Ramos (cell line): ENCODE data around the gene PTPA.

Experiments
- in situ Hi-C: fragments of 300-500 bp; cut with MboI; formaldehyde crosslinking; loops from one replicate; pipeline ENCODE4 v1.14.3; 2022; ENCODE audit warnings: low sequenced_read_pairs; ENCODE audit not compliant: unreplicated experiment

The PTPA gene

DNA sequence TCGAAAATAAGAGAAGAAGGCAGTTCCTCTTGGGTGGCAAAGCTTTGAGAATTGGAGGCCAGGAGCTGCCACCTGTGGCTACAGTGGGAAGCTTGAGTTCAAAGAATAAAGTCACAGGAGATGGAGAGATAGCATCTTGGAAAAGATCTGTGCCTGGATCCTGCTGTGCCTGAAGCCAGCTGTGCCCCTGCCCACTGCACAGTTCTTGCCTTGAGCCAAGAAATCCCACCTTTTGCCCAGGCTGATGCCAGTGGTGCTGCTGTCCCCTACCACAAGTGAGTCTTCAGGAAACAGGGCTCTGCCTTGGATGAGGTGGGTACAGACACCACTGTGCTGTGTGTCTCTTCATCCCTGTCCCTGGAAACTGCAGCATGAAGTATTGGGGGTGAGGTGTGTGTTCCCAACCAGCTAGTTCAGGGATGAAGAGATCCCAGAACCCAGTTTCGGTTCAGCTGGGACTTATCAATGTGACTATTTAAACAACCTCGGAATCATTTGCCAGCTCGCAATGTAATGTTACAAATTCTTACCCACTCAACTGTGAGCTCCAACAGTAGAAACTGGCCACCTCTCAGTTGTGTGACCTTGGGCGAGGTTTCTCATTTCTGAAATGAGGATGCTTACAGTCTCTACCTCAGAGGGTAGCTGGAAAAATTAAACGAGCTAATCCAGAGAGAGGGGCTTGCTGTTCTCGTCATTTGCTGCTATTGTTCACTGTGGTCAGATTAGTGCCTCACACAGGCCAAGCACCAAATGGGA, 61.0 kb downstream of the PTPA start:
- in situ Hi-C loops = no loop called here

DNA sequence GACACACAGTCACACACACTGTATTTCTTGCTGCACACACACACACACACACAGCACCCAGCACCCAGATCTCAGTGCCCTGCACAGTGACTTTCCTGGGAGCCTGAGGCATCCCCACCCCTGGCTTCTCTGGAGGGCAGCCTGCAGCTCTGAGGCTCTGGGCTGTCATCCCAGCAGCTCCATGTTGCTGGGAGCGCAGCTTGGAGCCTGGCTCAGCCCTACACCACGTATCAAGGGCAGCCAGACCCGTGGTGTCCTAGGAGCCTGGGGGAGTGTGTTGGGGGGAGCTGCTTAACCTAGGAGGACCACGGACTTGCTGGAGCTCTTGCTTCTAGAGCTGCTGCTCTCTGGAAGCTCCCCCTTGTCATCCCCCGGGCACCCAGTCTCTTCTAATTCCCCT, 61.6 kb downstream of the PTPA start:
- in situ Hi-C loops = no loop called here

DNA sequence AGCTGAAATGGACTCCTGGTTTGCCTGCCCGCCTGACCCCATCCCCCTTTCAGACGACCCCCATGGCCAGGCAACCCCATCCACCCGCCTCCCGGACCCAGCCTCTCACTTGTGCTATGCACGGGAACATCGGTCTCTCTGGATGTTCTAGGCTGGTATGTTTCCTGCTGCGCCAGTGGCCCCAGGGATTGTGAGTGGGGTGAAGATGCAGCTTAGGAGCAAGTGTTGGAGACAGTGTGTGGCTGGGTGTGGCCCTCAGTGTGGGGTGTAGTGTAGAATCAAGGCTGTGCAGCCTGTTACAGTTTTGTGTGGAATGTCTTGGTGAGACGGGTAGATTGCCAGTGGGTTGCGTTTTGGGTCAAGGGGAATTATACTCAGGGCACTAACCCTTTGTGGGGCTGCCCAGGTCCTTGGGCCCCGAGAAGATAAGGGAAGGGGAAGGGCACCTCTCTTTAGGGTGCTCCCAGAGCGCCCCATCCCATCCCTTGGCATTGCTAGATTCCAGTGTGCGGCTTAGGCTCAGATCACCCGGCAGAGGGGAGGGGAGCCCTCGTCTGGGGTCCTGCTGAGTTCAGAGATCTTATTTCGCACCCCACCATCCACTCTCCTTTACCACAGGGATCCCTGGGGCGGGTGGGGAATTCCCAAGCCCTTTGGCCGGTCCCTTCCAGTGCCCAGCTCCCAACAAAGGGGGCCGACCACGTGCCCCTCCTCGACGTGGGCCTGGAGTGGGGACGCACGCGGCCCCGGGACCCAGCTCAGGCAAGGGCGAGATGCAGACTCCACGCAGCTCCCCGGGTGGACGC, 62.3 kb downstream of the PTPA start:
- in situ Hi-C loops = no loop called here

DNA sequence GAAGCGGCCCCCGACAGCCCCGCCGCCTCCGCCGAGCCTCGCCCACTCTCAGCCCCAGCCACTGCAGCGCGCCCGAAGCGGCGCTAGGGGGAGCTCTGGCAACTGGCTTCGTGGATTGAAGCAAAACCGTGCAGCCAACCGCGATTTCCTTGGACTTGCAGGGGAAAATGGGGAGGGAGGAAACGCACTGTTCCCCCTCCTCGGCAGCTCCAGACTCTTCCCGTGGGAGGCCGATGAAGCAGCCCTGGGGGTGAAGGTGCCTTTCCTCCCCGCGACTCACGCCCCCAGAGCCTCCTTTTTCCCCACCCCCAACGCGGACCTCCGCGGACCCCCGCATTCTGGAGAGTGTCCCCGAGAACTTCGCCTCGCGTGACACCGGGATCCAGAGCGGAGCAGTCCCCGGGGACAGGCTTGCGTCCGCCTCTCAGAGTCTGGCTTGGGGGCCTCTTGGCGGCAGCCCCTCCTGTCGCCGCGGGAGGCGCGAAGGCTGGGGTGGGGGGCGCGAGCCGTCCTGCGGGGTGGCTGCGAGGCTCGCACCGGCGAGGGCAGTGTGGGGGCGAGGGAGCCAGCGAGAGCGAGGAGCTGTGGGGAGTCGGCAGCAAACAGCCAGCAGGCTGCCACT, 63.0 kb downstream of the PTPA start:
- in situ Hi-C loops = no loop called here

DNA sequence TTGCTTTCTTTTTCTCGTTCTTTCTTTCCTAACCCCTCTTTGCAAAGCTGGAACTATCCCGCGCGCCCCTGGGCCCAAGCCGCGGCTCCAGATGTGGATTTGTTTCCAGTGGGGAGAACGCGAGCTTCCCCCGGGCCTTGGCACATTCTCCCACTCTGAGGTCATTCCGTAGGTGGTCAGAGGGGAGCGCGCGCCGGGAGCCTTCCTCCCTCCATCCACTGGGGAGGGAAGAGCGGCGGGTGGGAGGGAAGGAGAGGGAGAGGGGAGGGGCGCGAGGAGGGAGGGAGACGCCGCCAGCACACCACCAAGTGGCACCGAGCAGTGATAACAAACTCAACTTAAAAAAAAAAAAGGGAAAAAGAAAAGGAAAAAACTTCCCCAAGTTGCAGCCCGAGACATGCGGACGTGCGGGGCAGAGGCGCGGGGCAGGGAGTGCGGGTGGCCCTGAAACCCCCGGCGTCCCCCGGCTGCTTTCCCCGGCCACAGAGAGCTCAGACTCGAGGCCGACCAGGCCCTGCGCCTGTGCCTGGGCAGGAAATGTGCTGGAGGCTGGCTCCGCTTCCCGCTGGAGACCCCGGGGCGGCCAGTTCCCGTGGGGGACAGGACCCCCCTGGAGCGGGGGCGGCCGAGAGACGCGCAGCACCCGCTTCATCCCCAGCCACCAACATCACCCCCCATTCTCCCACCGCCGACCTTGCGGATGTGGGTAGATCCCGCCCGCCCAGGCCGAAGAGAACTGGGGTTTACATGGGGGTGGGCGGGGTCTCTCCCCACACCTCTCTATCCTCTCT, 63.7 kb downstream of the PTPA start:
- in situ Hi-C loops = no loop called here

DNA sequence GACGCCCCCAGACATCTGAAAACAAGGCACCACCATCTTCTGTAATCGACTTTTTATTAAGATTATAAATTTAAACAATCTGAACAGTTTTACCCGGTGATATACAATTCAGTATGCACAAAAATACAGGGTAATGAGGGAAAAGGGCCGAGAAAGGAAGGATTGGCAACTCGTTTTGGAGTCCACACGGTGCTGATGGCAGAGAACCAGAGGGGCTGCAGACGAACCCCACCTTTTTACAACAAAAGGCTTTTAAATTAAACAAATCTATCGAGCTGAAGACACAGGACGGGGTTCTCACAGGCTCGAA, 64.3 kb downstream of the PTPA start:
- in situ Hi-C loops = no loop called here

DNA sequence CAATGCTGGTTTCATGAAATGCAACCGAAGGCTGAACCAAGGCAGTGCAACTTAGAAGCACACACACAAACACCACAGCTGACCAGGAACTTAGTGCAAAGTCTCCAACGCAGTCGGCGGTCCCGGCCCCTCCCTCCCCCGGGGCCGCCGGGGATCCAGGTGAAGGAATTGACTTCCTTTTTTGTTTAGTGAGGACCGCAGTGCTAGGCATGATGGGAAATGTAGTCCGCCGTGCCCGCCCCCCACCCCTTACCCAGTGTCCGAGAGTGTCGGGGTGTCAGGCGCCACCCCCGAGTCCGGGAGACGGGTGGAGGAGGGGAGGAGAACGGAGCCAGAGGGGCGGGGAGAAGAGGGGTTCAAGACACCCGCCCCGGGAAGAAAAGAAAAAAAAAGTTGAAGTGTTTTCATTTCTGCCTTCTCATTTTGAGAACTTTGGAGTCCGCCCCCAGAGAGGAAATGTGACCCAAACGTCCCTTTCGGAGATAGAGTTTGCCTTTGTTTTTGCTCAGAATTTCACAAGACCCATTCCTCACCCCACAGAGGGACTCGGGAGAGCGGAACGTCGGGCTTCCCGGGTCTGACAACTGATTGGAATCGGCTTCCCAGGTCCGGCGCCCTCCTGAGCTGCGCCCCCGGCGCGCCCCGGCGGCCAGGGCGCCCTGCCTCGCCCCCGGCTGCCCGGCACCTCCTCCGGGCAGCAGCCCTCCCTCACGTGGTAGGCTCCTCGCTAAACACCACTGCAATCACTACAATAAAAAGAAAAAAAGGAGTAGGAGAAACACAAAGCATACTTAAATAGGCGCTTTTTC, 64.8 kb downstream of the PTPA start:
- in situ Hi-C loops = no loop called here

DNA sequence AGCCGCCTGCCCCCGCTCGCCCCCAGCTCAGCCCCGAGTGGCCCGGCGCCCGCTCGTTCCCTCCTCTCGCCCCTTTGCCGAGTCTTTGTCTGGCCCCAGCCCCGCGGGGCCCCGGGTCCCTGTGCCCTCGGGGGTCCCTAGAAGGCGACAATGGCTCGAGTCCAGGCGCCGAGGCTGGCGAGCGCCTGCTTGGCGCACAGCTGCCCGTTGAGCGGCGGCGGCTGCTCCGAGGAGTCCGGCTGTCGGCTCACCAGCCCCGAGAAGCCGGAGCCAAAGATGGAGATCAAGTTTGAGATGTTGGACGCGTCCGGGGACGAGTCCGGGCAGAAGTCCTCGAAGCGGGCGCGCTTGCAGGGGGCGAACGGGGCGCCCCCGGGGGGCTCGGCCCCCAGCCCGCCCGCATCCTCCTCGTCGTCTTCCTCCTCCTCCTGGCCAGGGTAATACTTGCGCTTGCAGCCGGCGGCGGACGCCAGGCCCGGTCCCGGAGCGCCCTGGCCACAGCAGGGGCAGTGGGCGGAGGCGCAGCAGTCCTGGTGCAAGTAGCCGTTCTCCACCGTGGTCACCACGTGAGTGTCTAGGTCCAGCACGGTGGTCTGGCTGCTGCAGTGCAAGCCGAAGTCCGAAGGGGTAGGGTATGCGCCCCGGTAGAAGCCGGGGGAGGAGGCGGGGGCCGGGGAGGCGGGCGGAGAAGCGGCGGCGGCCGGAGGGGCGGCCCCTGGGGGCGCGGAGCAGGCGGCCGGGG, 65.7 kb downstream of the PTPA start:
- in situ Hi-C loops = no loop called here

DNA sequence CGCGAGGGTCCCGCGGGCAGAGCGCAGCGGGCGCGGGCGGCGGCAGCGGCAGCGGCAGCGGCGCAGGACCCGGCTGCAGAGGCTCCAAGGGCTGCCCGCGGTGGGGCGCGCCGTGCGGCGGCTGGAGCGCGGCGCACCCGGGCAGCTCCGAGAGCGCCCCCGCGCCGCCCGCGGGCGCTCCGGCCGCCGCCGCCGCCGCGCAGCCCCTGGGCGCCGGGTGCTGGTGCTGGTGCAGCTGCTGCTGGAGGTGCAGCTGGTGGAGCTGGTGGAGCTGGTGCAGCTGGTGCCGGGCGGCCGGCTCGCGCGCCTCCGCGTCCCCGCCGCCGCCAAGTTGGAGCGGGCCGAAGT, 66.2 kb downstream of the PTPA start:
- in situ Hi-C loops = no loop called here

DNA sequence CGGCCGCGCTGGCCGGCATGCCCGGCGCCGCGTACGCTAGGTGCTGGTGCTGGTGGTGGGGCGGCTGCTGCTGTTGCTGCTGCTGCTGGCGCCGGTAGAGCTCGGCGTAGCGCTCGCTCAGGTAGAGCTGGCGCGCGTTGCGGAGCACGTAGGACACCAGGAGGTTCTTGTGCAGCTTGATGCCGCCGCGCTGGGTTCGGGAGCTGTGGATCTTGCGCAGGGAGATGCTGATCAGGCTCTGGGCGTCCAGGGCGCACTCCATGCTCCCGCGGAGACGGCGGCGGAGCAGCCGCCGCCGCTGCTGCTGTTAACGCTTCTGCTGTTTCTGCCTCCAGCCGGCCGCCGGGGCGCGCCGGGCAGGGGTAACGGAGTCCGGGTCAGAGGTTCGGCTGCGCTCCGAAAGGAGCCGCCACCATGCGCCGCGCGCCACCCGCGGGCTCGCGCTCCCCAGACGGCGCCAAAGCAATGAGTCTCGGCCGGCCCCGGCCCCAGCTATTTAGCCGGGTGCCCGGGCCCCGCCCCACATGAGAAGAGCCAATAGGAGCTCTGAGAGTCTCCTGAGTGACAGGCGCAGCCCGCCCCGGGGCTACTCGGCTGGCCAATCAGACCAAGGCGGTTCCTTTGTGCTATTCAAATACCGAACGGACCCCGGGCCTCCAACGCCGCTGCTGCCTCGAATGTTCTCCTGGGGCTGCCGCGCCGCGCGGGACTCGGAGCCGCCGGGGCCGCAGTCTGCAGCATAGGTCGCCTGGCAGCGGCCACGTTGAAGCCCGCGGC, 66.8 kb downstream of the PTPA start, which contains the start of gene IER5L:
IER5L (minus strand) TSS at position 471 of the 777 bp plus-strand sequence; CDS start at position 262, 209 bp downstream.
- in situ Hi-C loops = no loop called here

DNA sequence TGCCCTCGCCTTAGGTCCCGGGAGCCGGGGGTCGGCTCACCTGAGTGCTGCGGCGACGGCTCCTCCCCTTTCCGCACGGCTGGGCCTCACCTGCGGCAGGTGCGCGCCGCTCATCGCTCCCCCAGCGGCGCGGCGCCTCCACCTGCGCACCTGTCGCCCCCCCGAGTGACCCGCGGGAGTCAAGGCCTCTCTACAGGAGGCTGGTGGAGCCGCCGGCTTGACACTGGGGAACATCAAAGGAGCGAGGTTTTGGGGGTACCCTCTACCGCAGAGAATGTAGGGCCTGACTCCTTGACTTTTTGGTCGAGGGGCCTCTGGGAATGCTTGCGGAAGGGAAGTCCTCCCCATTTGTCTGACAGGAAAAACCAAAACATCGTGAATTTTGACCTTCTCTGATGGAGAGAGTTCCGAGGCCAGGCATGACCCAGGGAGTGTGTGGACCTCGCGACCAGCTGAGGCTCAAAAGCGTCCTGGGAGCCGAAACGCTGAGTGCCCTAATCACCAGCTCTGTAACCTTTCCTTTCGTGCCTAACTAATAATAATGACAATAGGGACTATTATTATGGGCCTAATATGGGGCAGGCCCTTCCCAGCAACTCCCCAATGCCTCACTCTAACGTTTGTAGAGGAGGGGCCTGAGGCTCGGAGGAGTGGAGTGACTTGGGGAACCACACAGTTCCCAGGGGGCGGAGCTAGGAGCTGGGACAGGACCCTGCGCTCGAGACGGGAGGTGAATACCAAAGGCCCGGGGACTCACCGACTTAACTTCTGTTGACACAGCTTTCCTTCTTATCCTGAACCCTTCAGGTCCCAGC, 67.6 kb downstream of the PTPA start:
- in situ Hi-C loops = no loop called here

DNA sequence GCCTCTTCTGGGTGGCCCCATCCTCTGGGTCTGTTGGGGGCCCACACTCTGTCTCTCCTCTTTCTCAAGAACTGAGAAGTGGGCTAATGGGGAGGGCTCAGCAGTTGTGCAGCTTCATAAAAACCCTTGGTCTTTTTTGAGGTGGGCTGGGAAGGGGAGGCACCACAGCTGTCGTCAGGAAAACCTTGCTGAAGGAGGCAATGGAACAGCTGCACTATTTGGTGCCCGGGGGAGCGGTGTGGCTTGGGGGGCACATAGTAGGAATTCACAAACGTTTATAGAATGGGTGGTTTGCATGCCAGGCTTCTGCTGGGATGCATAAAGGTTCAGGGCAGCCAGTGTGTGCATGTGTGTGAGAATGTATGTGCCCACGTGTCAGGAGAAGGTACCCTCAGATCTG, 70.0 kb downstream of the PTPA start:
- in situ Hi-C loops = no loop called here

DNA sequence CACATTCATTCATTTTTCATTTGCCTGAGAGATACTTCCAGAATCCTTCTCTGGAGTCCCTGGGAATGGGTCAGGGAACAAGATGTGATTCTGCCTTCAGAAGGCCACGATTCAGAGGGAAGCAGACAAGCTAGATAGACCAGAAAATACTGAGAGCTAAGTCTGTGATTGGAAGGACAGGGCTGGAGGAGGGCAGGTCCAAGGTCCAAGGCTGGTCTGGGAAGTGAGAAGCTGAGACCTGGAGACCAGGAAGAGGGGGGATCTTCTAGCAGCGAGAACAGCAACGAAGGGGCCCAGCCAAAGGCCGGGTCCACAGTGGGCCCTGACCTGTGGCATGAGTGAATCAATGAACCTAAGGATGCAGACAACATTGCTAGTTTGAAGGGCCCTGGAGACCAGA, 70.9 kb downstream of the PTPA start:
- in situ Hi-C loops = no loop called here

DNA sequence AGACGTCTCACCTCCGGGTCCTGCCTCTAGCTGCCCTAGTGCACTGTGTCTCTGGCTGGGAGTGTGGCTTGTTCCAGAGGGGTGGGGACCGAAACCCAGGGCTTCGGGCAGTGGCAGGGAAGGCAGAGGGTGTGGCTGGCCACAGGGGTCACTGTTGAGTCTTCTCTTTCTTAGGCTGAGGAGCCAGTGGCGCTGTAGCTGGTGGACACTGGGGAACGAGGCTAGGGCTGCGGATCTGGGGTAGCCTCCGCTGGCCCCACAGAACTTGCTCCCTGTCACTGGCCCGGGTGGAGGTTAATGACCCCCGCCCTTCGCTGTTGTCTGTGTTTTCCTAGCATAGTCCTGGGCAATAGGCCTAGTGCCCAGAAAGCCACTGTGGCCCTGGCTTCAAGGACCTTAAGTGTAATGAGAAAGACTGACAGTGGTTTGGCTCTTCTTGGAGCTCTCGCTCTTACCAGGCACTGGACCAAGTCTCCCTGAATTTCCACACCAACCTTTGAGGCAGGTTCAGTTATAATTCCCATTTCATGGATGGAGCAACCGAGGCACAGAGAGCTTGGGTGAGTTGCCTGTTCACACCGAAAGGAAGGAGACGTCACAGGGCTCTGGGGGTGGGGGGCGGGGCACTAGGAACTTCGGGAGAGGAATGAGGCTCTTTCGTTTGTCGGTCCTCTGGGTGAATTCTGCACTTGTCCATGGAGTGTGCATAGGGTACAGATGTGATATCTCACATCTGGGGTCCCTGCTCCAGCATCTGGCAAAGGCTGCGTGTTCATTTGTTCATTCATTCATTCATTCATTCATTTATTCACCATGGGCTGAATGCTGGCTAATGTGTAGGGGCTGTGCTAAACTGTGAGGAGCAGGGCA, 71.6 kb downstream of the PTPA start:
- in situ Hi-C loops = no loop called here

DNA sequence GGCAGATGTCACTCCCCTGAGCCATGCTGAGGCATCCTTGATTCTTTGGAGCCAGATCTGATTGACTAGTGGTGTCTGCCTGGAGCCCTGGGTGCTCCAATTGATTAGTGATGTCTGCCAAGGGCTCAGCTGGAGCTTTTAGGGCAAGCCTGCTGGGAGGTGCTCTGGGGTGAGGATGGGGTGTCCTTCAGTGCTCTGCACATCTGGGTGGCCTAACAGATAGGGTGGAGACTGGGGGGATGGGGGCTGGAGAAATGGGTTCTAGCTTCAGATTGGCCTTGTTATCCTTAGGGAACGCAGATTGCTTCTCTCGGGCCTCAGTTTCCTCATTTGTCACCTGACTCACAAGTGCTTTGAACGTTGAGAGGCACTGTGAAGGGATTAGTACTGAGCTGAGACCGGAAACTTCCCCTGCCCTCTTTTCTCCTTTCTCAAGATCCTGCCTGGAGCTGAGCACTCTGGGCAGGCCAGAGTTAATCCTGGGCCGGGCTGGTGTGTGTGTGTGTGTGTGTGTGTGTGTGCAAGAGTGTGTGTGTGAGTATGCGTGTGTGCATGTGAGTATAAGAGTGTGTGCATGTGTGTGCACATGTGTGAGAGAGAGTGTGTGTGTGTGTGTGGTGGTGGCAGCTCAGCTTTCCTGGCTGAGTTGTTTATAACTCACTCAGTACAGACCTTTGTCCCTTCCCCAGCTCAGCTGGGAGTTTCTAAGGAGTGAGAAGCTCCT, 72.4 kb downstream of the PTPA start:
- in situ Hi-C loops = no loop called here

DNA sequence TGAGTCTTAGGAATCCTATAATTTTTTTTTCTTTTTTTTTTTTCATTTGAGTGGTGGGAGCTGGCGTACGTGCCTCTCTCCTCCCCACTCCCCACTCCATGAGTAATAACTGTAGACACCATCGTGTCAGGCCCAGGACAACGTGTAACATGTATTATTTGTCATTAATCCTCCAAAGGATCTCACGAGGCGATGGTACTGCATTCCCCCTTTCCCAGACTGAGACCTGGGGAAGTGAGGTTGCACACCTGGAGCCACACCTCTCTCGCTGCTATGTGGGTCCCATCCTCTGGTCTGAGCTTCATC, 73.0 kb downstream of the PTPA start:
- in situ Hi-C loops = no loop called here
